CD14-positive monocyte (primary cell): ENCODE measurements around the gene ZNF598. TPM values are rescaled to one million over a fixed set of nuclear protein-coding genes. Genes with fewer than 3 reads are reported as not detected.

ENCODE experiments used
- DNase-seq, 3 donors: peaks; one replicate each; pipeline ENCODE4 v3.0.0-alpha.2; 2011 to 2022
- H2AFZ ChIP-seq: 2 replicates; pipeline ENCODE4 v1.6.0; 2012; ENCODE audit warnings: mild to moderate bottlenecking, low read depth, low read length, inconsistent platforms; ENCODE audit not compliant: insufficient read depth, poor library complexity, severe bottlenecking
- H3K27ac ChIP-seq, 2 donors: 1 replicate in 1 of 2; 2 replicates in 1 of 2; pipeline ENCODE4 v1.5.1; 2012 to 2013; ENCODE audit warnings: low read length in 2 of 2, control low read depth in 1 of 2, inconsistent platforms in 1 of 2, low read depth in 1 of 2, mild to moderate bottlenecking in 1 of 2
- H3K27me3 ChIP-seq, 2 donors: one replicate each; pipeline versions ENCODE4 v1.6.0 to v1.6.1; 2011 to 2013; ENCODE audit warnings: low read length in 2 of 2; ENCODE audit not compliant: control insufficient read depth in 2 of 2, insufficient read depth in 2 of 2
- H3K36me3 ChIP-seq, 2 donors: replicated peaks in 1 of 2; 1 replicate in 1 of 2; 2 replicates in 1 of 2; pipeline versions ENCODE4 v1.5.1 to v1.6.1; 2012 to 2013; ENCODE audit warnings: low read length in 2 of 2, control low read depth in 1 of 2, inconsistent platforms in 1 of 2, mild to moderate bottlenecking in 1 of 2; ENCODE audit not compliant: insufficient read depth in 2 of 2, control insufficient read depth in 1 of 2
- H3K4me1 ChIP-seq, 2 donors: 1 replicate in 1 of 2; 2 replicates in 1 of 2; pipeline versions ENCODE4 v1.5.1 to v1.6.1; 2012 to 2013; ENCODE audit warnings: low read length in 2 of 2, control low read depth in 1 of 2, inconsistent platforms in 1 of 2, mild to moderate bottlenecking in 1 of 2, moderate library complexity in 1 of 2; ENCODE audit not compliant: insufficient read depth in 2 of 2, control insufficient read depth in 1 of 2
- H3K4me2 ChIP-seq: replicated peaks from 2 replicates; pipeline ENCODE3; 2012; ENCODE audit warnings: low read length, moderate library complexity, mild to moderate bottlenecking; ENCODE audit not compliant: poor library complexity, severe bottlenecking; ENCODE audit errors: extremely low read depth
- H3K4me3 ChIP-seq, 3 experiments: fragments of 200-600 bp in 1 of 3; sonication (generic) in 1 of 3; replicated peaks in 1 of 3; 1 replicate in 2 of 3; 2 replicates in 1 of 3; pipeline ENCODE4 v1.5.1; 2011 to 2013; ENCODE audit warnings: low read length in 3 of 3, mild to moderate bottlenecking in 3 of 3, control low read depth in 2 of 3, low read depth in 2 of 3, inconsistent platforms in 1 of 3, moderate library complexity in 1 of 3
- H3K79me2 ChIP-seq: 2 replicates; pipeline ENCODE4 v1.6.0; 2012; ENCODE audit warnings: mild to moderate bottlenecking, control low read depth, inconsistent platforms, low read length, moderate library complexity; ENCODE audit not compliant: insufficient read depth
- H3K9ac ChIP-seq: 2 replicates; pipeline ENCODE4 v1.6.0; 2017; ENCODE audit warnings: low read length, mild to moderate bottlenecking; ENCODE audit not compliant: insufficient read depth, poor library complexity, severe bottlenecking
- H3K9me3 ChIP-seq, 2 donors: replicated peaks in 1 of 2; 1 replicate in 1 of 2; 2 replicates in 1 of 2; pipeline versions ENCODE4 v1.5.1 to v1.6.1; 2012 to 2013; ENCODE audit warnings: low read length in 2 of 2, control low read depth in 1 of 2; ENCODE audit not compliant: control insufficient read depth in 1 of 2, insufficient read depth in 1 of 2
- H4K20me1 ChIP-seq: 2 replicates; pipeline ENCODE4 v1.6.0; 2012; ENCODE audit warnings: mild to moderate bottlenecking, low read length, control low read depth, moderate library complexity; ENCODE audit not compliant: insufficient read depth
- H3K27ac Mint-ChIP-seq, 7 donors: one replicate each; pipeline ENCODE4 v1.8.0; 2020; ENCODE audit warnings: mild to moderate bottlenecking in 7 of 7, mixed read lengths in 7 of 7, moderate library complexity in 6 of 7, inconsistent platforms in 2 of 7
- H3K27me3 Mint-ChIP-seq, 3 donors: one replicate each; pipeline ENCODE4 v1.8.0; 2021 to 2022; ENCODE audit warnings: low read depth in 3 of 3, mild to moderate bottlenecking in 3 of 3, mixed read lengths in 3 of 3, moderate library complexity in 3 of 3, inconsistent platforms in 1 of 3
- H3K36me3 Mint-ChIP-seq, 2 donors: one replicate each; pipeline ENCODE4 v1.8.0; 2020; ENCODE audit warnings: mixed read lengths in 2 of 2, inconsistent platforms in 1 of 2, mild to moderate bottlenecking in 1 of 2
- H3K4me1 Mint-ChIP-seq: one replicate; pipeline ENCODE4 v1.8.0; 2020; ENCODE audit warnings: mild to moderate bottlenecking, mixed read lengths
- H3K4me3 Mint-ChIP-seq, 2 donors: one replicate each; pipeline ENCODE4 v1.8.0; 2020; ENCODE audit warnings: mild to moderate bottlenecking in 2 of 2, mixed read lengths in 2 of 2, moderate library complexity in 1 of 2
- H3K9me3 Mint-ChIP-seq, 7 donors: one replicate each; pipeline ENCODE4 v1.8.0; 2020 to 2022; ENCODE audit warnings: mixed read lengths in 7 of 7, mild to moderate bottlenecking in 6 of 7, moderate library complexity in 6 of 7, inconsistent platforms in 2 of 7
- WGBS: methylation state at CpG from one replicate; pipeline ENCODE4 v1.1.5; 2013; ENCODE audit warnings: missing lambda C conversion rate; ENCODE audit not compliant: insufficient coverage; 5-methylcytosine and 5-hydroxymethylcytosine counted together
- intact Hi-C, 2 donors: fragments of 100-400 bp; cut with micrococcal nuclease; formaldehyde crosslinking; loops; one replicate each; pipeline versions ENCODE4 v1.15.0 to v1.15.1; 2023
- polyA plus RNA-seq, 3 donors: library from polyadenylated mRNA; depleted of rRNA in 1 of 3; unstranded in 2 of 3; stranded (reverse) in 1 of 3; fragments of 300-500 nt in 2 of 3; fragments of >200 nt in 1 of 3; fragmentation: Illumina TruSeq in 2 of 3; gene quantifications; 1 replicate in 2 of 3; 2 replicates in 1 of 3; pipeline ENCODE4 v1.2.3, GENCODE V29; 2012 to 2021
- TF ChIP-seq, protein P1 (sequence below): fragments of 200-600 bp; IDR thresholded peaks from one replicate; pipeline ENCODE4 v1.8.0; 2022; ENCODE audit warnings: antibody characterized with exemption, mild to moderate bottlenecking

ZNF598 gene
- polyA plus RNA-seq, 3 donors = 1.4 to 42.1 (median 1.5) TPM

DNA sequence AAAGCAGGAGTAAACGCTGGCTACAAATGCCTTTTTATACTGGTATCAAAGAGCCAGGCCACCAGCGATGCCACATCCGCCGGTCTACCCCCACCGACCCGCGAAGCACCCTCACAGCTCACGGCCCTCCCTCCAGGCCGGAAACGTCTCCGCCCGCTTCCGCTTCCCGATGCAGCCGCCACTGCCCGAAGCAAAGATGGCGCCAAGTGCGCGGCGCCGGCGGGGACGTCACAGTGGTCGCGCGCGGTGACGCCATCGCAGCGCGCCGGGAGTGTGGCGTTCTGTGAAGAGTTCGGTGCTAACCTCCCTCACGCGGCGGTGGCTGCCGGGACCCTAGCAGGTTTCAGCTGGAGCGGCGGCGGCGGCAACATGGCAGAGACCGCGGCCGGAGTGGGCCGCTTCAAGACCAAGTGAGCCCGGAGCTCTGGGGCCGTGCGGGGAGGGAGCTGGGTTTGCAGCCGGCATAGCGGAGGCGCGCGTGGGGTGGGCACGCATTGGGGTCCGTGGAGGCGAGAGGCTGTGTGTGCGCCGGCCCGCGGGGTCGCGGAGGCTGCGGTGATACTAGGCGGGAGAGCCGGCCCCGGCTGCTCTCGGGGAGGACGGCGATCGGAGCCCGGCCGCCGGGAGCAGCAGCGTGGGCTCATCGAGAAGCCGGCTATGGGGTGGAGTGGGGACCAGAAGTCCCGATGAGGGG, 37.7 kb downstream of the ZNF598 start, which contains the start of gene TBL3:
Gene TBL3 (plus strand): TSS at position 258 of the 694 bp plus-strand sequence. CDS start 112 bp downstream, at position 370.
- H3K4me3 Mint-ChIP-seq = peak within 1 kb of the TSS; percentile 91
- Histone ChIP-seq H3K27me3 (no peaks in the 10 kb centered on the region), H3K4me3 (peak within 1 kb of the TSS; percentile 65 to 95 (median 70)), H3K4me2 (peak within 1 kb of the TSS; percentile 95), H2AFZ (peak within 1 kb of the TSS; percentile 99), H3K9ac (peak within 1 kb of the TSS; percentile 90), H3K36me3 (peaks cover 29% of the 10 kb centered on the region in 2 donors), H3K4me1 (peaks cover 18 to 20% of the 10 kb centered on the region in 2 donors), H4K20me1 (no peaks in the 10 kb centered on the region), H3K27ac (peak within 1 kb of the TSS; percentile 67 to 95), H3K9me3 (no peaks in the 10 kb centered on the region), H3K79me2 (peaks cover 11% of the 10 kb centered on the region)
- TF ChIP-seq, protein P1, sequence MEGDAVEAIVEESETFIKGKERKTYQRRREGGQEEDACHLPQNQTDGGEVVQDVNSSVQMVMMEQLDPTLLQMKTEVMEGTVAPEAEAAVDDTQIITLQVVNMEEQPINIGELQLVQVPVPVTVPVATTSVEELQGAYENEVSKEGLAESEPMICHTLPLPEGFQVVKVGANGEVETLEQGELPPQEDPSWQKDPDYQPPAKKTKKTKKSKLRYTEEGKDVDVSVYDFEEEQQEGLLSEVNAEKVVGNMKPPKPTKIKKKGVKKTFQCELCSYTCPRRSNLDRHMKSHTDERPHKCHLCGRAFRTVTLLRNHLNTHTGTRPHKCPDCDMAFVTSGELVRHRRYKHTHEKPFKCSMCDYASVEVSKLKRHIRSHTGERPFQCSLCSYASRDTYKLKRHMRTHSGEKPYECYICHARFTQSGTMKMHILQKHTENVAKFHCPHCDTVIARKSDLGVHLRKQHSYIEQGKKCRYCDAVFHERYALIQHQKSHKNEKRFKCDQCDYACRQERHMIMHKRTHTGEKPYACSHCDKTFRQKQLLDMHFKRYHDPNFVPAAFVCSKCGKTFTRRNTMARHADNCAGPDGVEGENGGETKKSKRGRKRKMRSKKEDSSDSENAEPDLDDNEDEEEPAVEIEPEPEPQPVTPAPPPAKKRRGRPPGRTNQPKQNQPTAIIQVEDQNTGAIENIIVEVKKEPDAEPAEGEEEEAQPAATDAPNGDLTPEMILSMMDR = no peak
- WGBS = under 1% methylated on average over 78 of the region's 78 CpGs
- H3K4me1 Mint-ChIP-seq = peaks cover 21% of the 10 kb centered on the region
- peaks cover 0 to 2% (median 0%) of the 10 kb centered on the region in 7 donors for H3K9me3 Mint-ChIP-seq
- intact Hi-C loops = no loop called here
- H3K36me3 Mint-ChIP-seq = peaks cover 27 to 29% of the 10 kb centered on the region in 2 donors
- DNase-seq = peak; percentile 88 to 94 (median 94)
- peaks cover 0 to 2% (median 0%) of the 10 kb centered on the region in 3 donors for H3K27me3 Mint-ChIP-seq
- H3K27ac Mint-ChIP-seq = peak within 1 kb of the TSS; percentile 94 to 98 (median 98)

DNA sequence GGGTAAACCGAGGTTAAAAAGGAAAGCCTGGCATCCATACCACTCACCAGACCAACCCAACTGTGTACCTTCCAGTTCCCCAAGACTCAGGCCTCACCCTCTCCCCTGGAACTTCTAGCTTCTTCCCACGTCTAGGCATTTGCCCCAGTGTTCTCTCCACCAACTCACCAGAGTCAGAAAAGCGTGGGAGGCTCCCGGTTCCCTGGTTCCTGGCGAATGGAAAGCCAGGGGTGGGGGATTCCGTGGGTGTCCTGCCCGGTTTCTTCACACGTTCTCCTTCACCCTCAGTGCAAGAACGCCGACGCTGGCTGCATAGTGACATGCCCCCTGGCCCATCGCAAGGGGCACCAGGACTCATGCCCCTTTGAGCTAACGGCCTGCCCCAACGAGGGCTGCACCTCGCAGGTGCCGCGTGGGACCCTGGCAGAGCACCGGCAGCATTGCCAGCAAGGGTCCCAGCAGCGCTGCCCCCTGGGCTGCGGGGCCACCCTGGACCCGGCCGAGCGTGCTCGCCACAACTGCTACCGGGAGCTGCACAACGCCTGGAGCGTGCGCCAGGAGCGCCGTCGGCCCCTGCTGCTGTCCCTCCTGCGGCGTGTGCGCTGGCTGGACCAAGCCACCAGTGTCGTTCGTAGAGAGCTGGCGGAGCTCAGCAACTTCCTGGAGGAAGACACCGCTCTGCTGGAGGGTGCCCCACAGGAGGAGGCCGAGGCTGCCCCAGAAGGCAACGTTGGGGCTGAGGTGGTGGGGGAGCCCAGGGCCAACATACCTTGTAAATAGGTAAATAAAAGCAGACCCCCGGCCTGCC, 41.3 kb downstream of the ZNF598 start:
- H3K27ac Mint-ChIP-seq = no peak overlapping the region
- Histone ChIP-seq H3K9ac (no peak overlapping the region), H3K79me2 (peaks cover 36% of the 10 kb centered on the region), H4K20me1 (peaks cover 9% of the 10 kb centered on the region), H3K9me3 (no peaks in the 10 kb centered on the region), H3K4me3 (no peak overlapping the region), H3K36me3 (no peaks in the 10 kb centered on the region), H3K4me1 (peaks cover 34 to 39% of the 10 kb centered on the region in 2 donors), H3K4me2 (no peak overlapping the region), H2AFZ (no peak overlapping the region), H3K27ac (no peak overlapping the region), H3K27me3 (no peaks in the 10 kb centered on the region)
- peaks cover 0 to 2% (median 0%) of the 10 kb centered on the region in 3 donors for H3K27me3 Mint-ChIP-seq
- DNase-seq = no peak
- peaks cover 0 to 2% (median 0%) of the 10 kb centered on the region in 7 donors for H3K9me3 Mint-ChIP-seq
- 92% methylated on average over 40 of the region's 41 CpGs for WGBS
- intact Hi-C loops = no loop called here
- peaks cover 4 to 6% of the 10 kb centered on the region in 2 donors for H3K36me3 Mint-ChIP-seq
- H3K4me1 Mint-ChIP-seq = peaks cover 35% of the 10 kb centered on the region
- peak overlapping the region in 1 of 2 donors; percentile 20 for H3K4me3 Mint-ChIP-seq
- TF ChIP-seq, protein P1 = no peak
